Erythroblast (primary cell): ENCODE results near the gene SLC17A1.

Source experiments
- GATA1 ChIP-seq: IDR thresholded peaks from 2 replicates; pipeline ENCODE4 v1.6.1; 2011; ENCODE audit warnings: low read depth, mild to moderate bottlenecking, control low read depth, low read length, moderate library complexity
- POLR2A ChIP-seq: IDR thresholded peaks from 2 replicates; pipeline ENCODE4 v1.6.1; 2011; ENCODE audit warnings: mild to moderate bottlenecking, low read length

DNA sequence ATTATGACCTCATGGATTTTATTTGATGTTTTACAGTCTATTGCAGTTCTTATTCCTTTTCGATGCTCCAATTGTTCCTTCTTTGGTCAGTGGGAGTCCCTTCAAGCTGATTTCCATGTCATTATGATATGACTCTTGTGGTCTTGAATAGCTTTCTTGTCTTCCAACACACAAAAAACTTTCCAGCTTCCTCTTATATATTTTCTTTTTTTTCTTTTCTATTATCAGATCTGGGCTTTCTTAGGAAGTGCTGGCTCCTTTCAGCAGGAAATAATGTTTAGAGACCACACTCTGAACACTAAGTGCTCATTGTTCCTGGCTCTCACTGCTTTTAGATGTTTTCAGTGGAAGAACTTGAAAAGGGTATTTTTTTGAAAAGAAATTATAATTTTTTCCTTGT lies 3.1 kb upstream of the SLC17A1 start:
- TF ChIP-seq POLR2A (no peak), GATA1 (no peak)
